Bronchus fibroblast of lung (primary cell): ENCODE data around the gene FUZ. TPM values are rescaled to one million over a fixed set of nuclear protein-coding genes. Genes with fewer than 3 reads are reported as not detected.

Experiments used
- total RNA-seq: library from RNA; depleted of rRNA; stranded (reverse); fragments of >200 nt; gene quantifications from 2 replicates; pipeline ENCODE4 v1.2.3, GENCODE V29; 2015

Gene FUZ
- total RNA-seq = 30.1 and 31.8 TPM in 2 replicates

GRCh38 chr19:49812997-49813861 lies at the start of gene FUZ:
TSS of gene FUZ (minus strand) at chr19:49813292. CDS start at chr19:49813106, 186 bp downstream.

GRCh38 chr19:49850487-49851342 lies 37.6 kb upstream of the FUZ start, which contains the start of gene PTOV1:
TSS of gene PTOV1 (plus strand) at chr19:49851159.

GRCh38 chr19:49817964-49818648 lies 5.0 kb upstream of the FUZ start, which contains the start of gene MED25:
TSS of gene MED25 (plus strand) at chr19:49818289. CDS start at chr19:49818342, 53 bp downstream.

DNA sequence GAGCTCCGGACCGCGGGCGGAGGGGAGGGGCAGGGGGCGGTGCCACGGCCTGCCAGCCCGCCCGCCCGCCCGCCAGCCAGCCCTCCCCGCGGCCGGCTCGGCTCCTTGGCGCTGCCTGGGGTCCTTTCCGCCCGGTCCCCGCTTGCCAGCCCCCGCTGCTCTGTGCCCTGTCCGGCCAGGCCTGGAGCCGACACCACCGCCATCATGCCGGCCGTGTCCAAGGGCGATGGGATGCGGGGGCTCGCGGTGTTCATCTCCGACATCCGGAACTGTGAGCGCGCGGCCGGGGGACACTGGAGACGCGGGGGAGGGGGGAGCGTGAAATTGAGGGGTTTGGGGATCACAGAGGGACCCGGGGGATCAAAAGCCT lies 46.2 kb downstream of the FUZ start, which contains the start of gene AP2A1:
Gene AP2A1, plus strand, starts transcription at position 72 of the 370 bp plus-strand sequence. Its CDS starts 133 bp downstream, at position 205.

DNA sequence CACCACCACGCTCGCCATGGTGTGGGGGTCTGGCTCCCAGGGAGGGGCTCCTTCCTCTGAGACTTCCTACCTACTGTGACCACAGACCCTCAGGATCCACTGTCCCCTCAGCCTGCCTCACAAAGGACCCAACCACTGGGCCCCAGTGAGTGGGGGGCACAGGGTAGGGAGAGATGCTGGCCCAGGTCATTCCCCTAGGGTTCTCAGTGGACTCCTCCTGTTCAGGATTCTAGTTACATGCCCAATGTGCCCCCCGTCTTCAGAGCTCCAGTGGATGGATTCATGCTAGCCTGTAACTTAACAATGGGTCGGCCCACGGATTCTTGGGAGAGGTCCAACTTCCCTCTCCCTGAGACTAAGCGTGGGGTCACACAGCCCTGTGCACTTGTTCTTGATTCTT lies 49.9 kb downstream of the FUZ start, which contains the start of gene TSKS:
Gene TSKS, minus strand, starts transcription at position 77 of the 400 bp plus-strand sequence. Its CDS starts 59 bp downstream, at position 18.

Other genes starting within 250 kb of the FUZ start
- 90.1 and 98.2 TPM in 2 replicates for gene NOSIP, start 232.7 kb downstream of the FUZ start, total RNA-seq
- gene PRRG2, start 232.0 kb downstream of the FUZ start, total RNA-seq = 0.30 and 0.84 TPM in 2 replicates
- 4.9 and 6.2 TPM in 2 replicates for gene PRR12, start 222.1 kb downstream of the FUZ start, total RNA-seq
- 64.7 and 94.1 TPM in 2 replicates for gene RRAS, start 173.1 kb downstream of the FUZ start, total RNA-seq
- 28.4 and 28.6 TPM in 2 replicates for gene SCAF1, start 171.1 kb downstream of the FUZ start, total RNA-seq
- 94.8 and 99.3 TPM in 2 replicates for gene IRF3, start 147.4 kb downstream of the FUZ start, total RNA-seq
- gene BCL2L12, start 147.4 kb downstream of the FUZ start, total RNA-seq = 35.8 and 37.2 TPM in 2 replicates
- gene PRMT1, start 136.0 kb downstream of the FUZ start, total RNA-seq = 389 and 416 TPM in 2 replicates
- 0.67 and 0.74 TPM in 2 replicates for gene ADM5, start 123.7 kb downstream of the FUZ start, total RNA-seq
- gene CPT1C, start 122.2 kb downstream of the FUZ start, total RNA-seq = 17.7 and 19.3 TPM in 2 replicates
- gene TSKS, start 50.0 kb downstream of the FUZ start, total RNA-seq = not detected in 2 replicates
- 136 and 142 TPM in 2 replicates for gene AP2A1, start 46.3 kb downstream of the FUZ start, total RNA-seq
- 28.4 and 28.7 TPM in 2 replicates for gene MED25, start 5.0 kb upstream of the FUZ start, total RNA-seq
- gene PTOV1, start 37.9 kb upstream of the FUZ start, total RNA-seq = 96.3 and 103 TPM in 2 replicates
- 45.2 and 49.8 TPM in 2 replicates for gene PNKP, start 54.3 kb upstream of the FUZ start, total RNA-seq
- gene AKT1S1, start 64.1 kb upstream of the FUZ start, total RNA-seq = 32.9 and 33.5 TPM in 2 replicates
- 26.3 and 26.6 TPM in 2 replicates for gene TBC1D17, start 64.4 kb upstream of the FUZ start, total RNA-seq
- gene IL4I1, start 83.6 kb upstream of the FUZ start, total RNA-seq = 0.17 and 0.30 TPM in 2 replicates
- 17.0 and 18.6 TPM in 2 replicates for gene ATF5, start 115.9 kb upstream of the FUZ start, total RNA-seq
- 57.1 and 57.3 TPM in 2 replicates for gene NUP62, start 116.2 kb upstream of the FUZ start, total RNA-seq
- not detected in 2 replicates for gene SIGLEC11, start 147.9 kb upstream of the FUZ start, total RNA-seq
- gene VRK3, start 212.1 kb upstream of the FUZ start, total RNA-seq = 25.9 and 28.2 TPM in 2 replicates
- 5.4 TPM in 2 replicates for gene ZNF473, start 212.7 kb upstream of the FUZ start, total RNA-seq